GM19240 (cell line): ENCODE measurements around the gene OR7C1.
"Not testable (repeated sequence)": the region's sequence is repeated elsewhere in the genome, so short reads cannot be mapped to it uniquely, and the experiment has no call there.

ENCODE experiments used
- DNase-seq: peaks from one replicate; pipeline ENCODE4 v3.0.0; 2011; ENCODE audit warnings: low spot score; ENCODE audit not compliant: insufficient read length

Gene OR7C1

GRCh38 chr19:14835011-14835410, at the start of gene OR7C1, which contains the start of gene OR7A5:
Gene OR7C1 (minus strand): TSS chr19:14835185. CDS start chr19:14800136, 35,049 bp downstream.
Gene OR7A5 (minus strand): TSS chr19:14835185. CDS start chr19:14828241, 6,944 bp downstream.
- no peak for DNase-seq

- no peak for DNase-seq
These were observed 36.7 kb upstream of the OR7C1 start for GRCh38 chr19:14871619-14872230.

DNA sequence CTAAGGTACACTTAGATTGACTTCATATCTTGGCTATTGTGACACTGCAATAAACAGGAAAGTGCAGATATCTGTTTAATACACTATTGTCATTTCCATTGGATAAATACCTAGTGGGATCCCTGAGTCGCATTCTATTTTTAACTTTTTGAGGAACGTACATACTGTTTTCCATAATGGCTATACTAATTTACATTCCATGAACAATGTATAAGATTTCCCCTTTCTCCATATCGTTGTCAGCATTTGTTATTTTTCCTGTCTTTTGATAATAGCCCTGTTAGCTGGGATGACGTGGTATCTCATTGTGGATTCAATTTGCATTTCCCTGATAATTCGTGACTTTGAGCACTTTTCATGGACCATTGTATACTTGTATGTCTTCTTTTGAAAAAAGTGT, 33.5 kb upstream of the OR7C1 start:
- DNase-seq = no peak

DNA sequence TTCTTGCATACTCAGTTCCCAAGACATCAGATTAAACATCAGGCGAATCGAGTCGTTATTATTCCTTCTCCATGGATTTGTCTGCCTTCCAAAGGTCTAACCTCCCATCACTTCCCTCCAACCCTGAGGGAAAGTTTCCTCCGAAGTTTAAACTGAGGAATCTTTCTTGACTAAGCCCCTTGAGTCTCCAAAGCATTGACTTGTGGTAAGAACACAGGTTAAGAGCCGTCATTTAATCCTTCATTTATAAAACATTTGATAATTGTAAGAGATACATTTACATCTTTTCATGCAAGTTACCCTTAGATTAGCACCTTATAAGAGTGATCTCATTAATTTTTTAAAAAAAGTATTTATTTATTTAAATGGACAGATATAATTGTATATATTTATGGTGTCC, 13.8 kb upstream of the OR7C1 start, which contains the start of gene OR7A10:
TSS of gene OR7A10 (minus strand) at position 101 of the 400 bp plus-strand sequence. CDS start 7,045 bp downstream, outside the sequence.
- no peak for DNase-seq

- no peak for DNase-seq
These were observed 8.6 kb upstream of the OR7C1 start for GRCh38 chr19:14843578-14843977.

DNA sequence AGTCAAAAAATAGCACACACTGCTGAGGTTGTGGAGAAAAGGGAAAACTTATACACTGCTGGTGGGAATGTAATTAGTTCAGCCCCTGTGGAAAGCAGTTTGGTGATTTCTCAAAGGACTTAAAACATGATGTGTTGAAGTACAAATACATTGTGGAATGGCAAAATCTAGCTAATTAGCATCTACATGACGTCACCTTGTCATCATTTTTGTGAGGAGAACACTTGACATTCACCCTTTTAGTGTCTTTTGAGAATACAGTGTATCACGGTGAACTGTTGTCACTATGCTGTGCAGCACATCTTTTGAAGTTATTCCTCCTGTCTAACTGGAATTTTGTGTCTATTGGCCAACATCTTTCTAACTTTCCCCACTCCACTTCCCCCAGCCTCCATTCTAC, 8.2 kb upstream of the OR7C1 start:
- no peak for DNase-seq

GRCh38 chr19:14840206-14840605, 5.2 kb upstream of the OR7C1 start:
- no peak for DNase-seq

- DNase-seq = no peak
These were observed 2.4 kb upstream of the OR7C1 start for GRCh38 chr19:14837391-14837790.

DNA sequence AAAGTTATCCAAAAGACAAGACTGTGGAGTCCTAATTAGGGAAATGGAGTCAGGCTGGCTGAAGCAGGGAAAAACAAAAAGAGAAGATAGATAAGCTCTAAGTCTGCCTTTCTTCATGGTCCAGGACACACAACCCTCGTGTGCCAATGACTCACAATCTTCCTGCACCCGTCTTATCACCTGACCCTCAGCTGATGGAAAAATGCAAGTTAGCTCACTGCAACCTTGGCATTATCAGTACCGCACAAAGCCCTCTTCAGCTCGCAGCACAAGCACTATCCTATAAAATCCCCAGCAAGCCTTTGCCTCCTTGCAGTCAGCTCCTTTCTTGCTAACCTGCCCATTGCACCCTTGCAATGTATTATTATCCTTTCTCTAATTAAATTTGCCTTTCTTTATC, 4.3 kb downstream of the OR7C1 start:
- DNase-seq = no peak

- DNase-seq = no peak
These were observed 9.0 kb downstream of the OR7C1 start for GRCh38 chr19:14826006-14826405.

- no peak for DNase-seq
These were observed 13.0 kb downstream of the OR7C1 start for GRCh38 chr19:14821937-14822336.

- DNase-seq = no peak
These were observed 16.4 kb downstream of the OR7C1 start for GRCh38 chr19:14818588-14818987.

DNA sequence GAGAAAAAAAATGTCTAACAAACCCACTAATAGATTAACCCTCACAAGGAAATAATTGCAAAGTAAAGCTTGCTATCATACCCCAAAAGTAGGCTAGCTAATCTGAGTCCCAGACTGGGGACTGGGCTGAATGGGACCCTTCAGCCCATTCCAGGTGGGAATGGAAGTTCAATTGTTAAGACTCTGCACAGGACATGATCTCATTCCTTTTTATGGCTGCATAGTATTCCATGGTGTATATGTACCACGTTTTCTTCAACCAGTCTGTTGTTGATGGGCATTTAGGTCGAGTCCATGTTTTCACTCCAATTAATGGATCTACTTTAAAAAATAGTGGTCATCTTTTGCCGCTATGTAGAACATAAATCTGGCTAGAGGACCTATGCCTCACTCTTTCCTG, 17.9 kb downstream of the OR7C1 start:
- no peak for DNase-seq

- no peak for DNase-seq
These were observed 19.9 kb downstream of the OR7C1 start for GRCh38 chr19:14814982-14815652.

- DNase-seq = no peak
These were observed 25.5 kb downstream of the OR7C1 start for GRCh38 chr19:14809272-14810057.

DNA sequence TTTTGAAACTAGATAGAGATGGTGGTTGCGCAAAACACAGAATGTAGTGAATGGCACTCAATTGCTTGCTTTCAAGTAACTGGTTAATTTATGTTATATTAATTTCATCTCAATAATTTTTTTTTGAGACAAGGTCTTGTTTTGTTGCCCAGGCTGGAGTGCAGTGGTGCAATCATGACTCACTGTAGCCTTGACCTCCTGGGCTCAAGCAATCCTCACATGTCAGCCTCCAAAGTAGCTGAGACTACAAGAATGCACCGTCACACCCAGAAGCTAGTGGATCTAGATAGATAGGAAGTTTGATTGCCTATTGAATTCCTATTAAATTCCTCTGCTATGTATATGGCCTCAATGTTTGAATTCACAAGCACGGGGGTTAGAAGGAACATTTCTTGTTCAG, 30.2 kb downstream of the OR7C1 start:
- DNase-seq = no peak

DNA sequence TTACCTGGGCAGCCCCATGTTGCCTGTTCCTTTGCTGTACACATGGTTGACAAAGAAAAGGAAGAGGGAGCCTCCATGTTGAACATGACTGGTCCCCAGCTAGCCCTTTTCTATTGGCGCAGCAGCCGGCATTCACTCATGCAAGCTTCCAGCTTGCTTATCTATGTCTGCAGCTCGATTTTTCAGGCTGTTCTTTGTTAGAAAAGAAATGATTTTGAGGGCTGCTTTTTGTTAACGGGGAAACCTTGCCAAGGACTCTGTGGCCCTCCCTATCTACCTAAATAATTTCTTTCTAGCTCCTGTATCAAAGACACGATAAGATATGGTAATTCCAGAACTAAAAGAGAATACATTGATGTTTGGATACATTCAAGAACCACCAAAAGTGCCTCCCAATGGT, 36.2 kb downstream of the OR7C1 start:
- DNase-seq = no peak

DNA sequence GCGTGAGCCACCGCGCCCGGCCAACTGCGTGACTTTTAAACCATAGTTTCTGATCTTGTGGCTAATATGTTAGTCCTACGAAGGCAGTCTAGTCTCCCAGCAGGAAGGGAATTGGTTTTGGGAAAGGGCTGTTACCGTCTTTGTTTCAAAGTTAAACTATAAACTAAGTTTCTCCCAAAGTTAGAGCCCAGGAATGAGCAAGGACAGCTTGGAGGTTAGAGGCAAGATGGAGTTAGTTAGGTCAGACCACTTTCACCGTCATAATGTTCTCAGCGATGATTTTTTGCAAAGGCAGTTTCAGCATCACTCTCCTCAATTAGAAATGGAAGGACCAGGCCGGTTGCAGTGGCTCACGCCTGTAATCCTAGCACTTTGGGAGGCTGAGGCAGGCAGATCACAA, 39.0 kb downstream of the OR7C1 start:
- no peak for DNase-seq

GRCh38 chr19:14795078-14795721, 39.8 kb downstream of the OR7C1 start:
- DNase-seq = no peak

DNA sequence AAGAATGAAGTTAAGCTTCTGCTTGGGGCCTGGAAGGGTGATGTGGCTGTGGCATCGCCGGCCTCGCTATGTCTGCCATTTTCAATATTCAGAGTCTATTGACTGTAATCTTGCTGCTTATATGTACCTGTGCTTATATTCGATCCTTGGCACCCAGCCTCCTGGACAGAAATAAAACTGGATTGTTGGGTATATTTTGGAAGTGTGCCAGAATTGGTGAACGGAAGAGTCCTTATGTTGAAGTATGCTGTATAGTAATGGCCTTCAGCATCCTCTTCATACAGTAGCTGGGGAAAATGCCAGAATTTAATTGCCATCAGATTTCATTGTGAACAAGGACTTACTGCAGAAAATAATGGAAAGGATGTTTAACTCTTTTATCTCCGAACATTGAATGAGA, 42.7 kb downstream of the OR7C1 start:
- DNase-seq = not testable (repeated sequence)

DNA sequence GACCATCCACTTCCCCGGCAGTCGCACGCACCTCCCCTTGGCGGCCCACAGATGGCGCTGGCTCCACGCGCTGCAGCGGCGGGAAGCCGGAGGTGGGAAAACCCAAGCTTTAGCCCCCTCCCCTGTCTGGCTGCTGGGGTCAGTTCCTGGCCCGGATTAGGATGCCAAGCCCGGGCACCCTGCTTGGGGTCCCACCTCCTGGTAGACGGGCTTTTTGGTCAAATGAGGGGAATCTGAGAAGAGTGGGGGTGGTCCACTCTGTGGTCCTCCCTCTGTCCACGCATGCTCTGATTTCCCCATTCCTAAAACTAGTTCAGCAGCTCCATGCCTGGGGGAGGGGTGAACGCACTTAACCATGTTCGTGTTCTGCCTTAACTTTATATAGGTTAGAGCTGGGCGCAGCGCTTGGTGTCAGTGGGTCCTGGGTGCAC, 48.5 kb downstream of the OR7C1 start:
- no peak for DNase-seq
